NAMALWA (cell line): Measurements from ENCODE around the gene CSF3.

Experiments used
- DNase-seq: peaks from one replicate; pipeline ENCODE4 v3.0.0-alpha.2; 2015; ENCODE audit warnings: low spot score

The CSF3 gene

DNA sequence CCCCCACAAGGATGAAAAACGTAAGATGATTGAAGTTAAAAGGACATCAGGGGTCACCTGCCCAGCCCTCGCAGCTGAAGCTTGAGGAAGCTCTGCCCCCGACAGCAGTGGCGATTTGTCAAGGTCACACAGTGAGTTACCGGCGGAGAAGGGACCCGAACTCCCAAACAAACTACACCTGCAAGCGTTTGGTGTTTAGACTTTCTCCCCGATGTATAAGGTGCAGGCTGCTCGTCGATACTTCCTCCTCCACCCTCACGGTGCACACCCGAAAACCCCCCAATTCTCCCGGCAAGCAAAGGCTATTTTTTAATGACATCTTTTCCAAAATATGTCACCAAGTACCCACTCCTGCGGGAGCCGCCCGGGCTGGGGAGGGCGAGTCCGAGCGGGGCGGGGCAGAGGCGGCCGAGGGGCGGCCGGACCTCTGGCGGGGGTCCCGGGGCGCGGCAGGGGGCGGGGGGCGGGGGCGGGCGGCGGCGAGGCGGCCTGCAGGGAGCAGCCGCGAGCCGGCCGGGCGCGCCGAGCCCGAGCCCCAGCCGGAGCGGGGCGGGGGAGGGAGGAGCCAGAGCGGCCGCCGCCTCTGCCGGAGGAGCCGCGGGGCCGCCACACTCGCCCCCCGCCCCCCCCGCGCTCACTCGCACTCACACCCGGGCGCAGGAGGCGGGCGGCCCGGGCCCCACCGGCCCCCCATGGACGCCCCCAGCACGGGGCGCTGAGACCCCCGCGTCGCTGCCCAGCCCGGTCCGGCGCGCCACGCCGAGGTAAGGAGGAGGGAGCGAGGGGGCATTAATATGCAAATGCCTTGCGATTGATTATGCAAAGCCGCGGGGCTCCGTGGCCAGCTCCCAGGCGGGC is 47.3 kb downstream of the CSF3 start, which contains the start of gene THRA:
Gene THRA, plus strand, starts transcription at position 637 of the 858 bp plus-strand sequence. CDS start 11,524 bp downstream, outside the sequence.
- peak; percentile 69 for DNase-seq

GRCh38 chr17:40063187-40063771 is 48.0 kb downstream of the CSF3 start:
- peak; percentile 43 for DNase-seq

DNA sequence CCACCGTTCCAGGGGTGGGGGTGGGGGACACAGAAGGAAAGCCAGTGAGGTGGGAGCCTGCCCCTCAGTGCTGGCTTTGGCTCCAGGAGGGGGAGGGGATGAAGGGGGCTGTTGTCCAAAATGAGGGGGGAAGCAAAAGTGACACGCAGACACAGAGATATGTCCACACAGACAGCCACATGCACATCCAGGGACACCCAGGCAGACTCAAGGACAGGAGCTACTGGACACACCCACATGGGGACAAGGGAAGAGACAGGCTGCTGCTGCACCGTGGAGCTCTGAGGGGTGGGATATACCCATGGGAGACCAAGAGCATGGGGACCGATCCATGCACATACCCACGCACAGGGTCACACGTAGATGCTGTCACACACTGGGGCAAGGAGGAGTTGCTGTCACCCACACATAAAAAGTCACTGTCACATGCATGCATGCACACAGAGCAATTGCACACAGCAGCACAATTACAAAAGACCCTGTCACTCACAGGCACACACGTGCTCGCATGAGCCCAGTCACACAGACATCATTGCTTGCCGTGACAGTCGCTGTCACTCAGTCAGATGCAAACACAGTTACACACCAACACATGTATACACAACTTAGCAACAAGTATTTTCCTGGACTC is 48.8 kb downstream of the CSF3 start:
- peak; percentile 31 for DNase-seq

DNA sequence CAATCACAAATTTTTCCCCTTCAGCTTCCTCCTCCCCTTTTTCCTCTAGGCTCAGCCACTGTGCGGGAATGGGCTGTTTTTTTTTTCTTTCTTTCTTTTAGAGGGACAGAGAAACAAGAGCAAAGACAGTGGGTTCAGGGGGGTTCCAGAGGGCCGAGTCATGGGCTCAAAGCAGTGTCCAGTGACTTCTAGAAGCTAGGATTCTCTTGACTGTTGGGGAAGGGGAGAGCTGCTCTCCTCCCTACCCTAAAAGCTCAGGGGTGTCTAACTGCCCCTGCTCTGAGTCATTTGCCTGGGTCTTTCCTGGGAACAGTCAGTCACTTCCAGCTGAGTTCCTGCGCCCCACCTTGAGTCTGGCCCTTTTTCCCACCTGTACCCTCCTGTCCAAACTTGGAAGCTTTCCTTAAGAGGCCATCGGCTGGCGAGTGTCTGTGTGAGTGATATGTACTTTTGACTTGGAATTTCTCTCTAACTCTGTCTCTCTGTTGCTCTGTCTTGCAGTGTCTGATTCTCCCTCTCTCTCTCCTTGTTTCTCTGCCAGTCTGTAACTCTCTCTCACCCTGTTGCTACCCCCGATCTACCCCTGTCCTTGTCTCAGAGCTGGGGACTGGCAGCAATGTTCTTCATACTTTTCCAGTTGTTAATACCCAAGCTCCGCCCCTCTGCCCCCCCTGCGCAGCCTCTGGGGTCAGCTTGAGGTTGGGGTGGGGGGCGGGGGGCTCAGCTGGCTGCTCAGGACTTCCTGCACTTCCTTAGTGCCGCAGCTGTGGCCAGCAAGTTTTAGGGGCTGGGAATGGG is 49.9 kb downstream of the CSF3 start:
- DNase-seq, result no peak

DNA sequence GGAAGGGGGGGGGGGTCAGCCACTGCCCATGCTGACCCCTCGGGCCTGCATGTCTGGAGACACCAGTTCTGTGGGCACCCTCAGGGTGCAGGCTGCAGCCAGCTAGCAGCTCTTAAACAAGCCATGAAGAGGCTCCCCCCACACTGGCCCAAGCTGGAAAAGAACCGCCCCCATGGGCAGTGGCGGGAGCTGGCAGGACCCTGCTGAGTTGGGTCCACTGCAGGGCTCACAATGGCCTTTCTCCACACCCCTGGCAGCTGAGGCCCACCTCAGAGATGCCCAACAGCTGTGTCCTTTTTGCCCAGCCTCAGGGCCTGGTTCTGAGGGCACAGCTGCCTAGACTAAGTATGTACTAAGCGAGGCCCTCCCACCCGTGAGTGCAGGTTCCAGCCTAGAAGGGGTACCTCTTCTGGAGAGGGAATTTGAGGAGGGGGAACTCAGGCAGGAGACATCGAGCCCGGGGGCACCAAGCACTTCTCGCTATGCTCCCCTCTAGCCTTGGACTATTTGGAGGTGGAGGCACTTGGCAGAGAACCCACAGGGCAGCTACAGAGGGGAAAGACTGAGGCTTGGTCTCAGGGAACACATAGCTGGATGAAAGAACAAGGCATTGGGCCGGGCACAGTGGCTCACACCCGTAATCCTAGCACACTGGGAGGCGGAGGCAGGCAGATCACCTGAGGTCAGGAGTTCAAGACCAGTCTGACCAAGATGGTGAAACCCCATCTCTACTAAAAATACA is 50.7 kb downstream of the CSF3 start:
- no peak for DNase-seq
